ENCODE data around the gene LYPD6B. TPM values are rescaled to one million over a fixed set of nuclear protein-coding genes. Genes with fewer than 3 reads are reported as not detected.

The LYPD6B gene
- total RNA-seq, 1 experiment from 2014 or later: 6.1 TPM

- ChIA-PET POLR2A (no interaction called here), RAD21 (ENCODE audit: low non-redundant PET in 1 of 2, low total read pairs in 2 of 2, uncharacterized antibody in 2 of 2, unreplicated experiment in 2 of 2) (no interaction called here), CTCF (no interaction called here)
- H3K9me3 ChIP-seq (ENCODE audit: control insufficient read depth in 1 of 2, insufficient read depth in 1 of 2, low read depth in 1 of 2, low read length in 2 of 2): no peaks in the 10 kb centered on the region
- no peaks in the 10 kb centered on the region for H3K36me3 ChIP-seq (ENCODE audit: control insufficient read depth in 1 of 2, insufficient read depth in 2 of 2, low read length in 2 of 2)
- intact Hi-C loops (cut with micrococcal nuclease): no loop called here
- H3K4me2 ChIP-seq (ENCODE audit: low read length): no peak overlapping the region
- no peak overlapping the region for H3K27ac ChIP-seq (ENCODE audit: low read depth, low read length)
- no peak overlapping the region for H3K4me3 ChIP-seq (replicated peaks in 1 of 2; ENCODE audit: low read depth in 1 of 2, low read length in 2 of 2)
- ATAC-seq: no peak
- no peak overlapping the region for H3K9ac ChIP-seq (ENCODE audit: low read length)
- no peak for TF ChIP-seq REST (IDR thresholded peaks at IDR 0.05; ENCODE audit: low read depth)
- TF ChIP-seq POLR2AphosphoS5 (IDR thresholded peaks at IDR 0.05; ENCODE audit: low read depth, low read length): no peak
- H3K9me2 ChIP-seq (ENCODE audit: insufficient read depth): no peaks in the 10 kb centered on the region
- DNase-seq (ENCODE audit: low read depth, low spot score): no peak
- H3K4me1 ChIP-seq (ENCODE audit: control insufficient read depth in 1 of 2, insufficient read depth in 2 of 2, low read length in 2 of 2): no peaks in the 10 kb centered on the region
- H4K20me1 ChIP-seq (ENCODE audit: insufficient read depth): no peaks in the 10 kb centered on the region
- no peaks in the 10 kb centered on the region for H3K27me3 ChIP-seq (ENCODE audit: insufficient read depth, low read length)
- H3K79me2 ChIP-seq (ENCODE audit: insufficient read depth, low read length): no peaks in the 10 kb centered on the region
- BruUV-seq (replicated peaks): no TSS peak
- H2AFZ ChIP-seq (ENCODE audit: low read depth, low read length, poor library complexity, severe bottlenecking): no peak overlapping the region
These were observed 32.9 kb upstream of the LYPD6B start for GRCh38 chr2:149005471-149006077.

- Histone ChIP-seq H3K4me2 (ENCODE audit: low read length) (no peak overlapping the region), H4K20me1 (ENCODE audit: insufficient read depth) (no peaks in the 10 kb centered on the region), H3K9me2 (ENCODE audit: insufficient read depth) (no peaks in the 10 kb centered on the region), H3K4me1 (ENCODE audit: control insufficient read depth in 1 of 2, insufficient read depth in 2 of 2, low read length in 2 of 2) (no peaks in the 10 kb centered on the region), H3K27ac (ENCODE audit: low read depth, low read length) (no peak overlapping the region), H3K27me3 (ENCODE audit: insufficient read depth, low read length) (no peaks in the 10 kb centered on the region), H3K9me3 (ENCODE audit: control insufficient read depth in 1 of 2, insufficient read depth in 1 of 2, low read depth in 1 of 2, low read length in 2 of 2) (no peaks in the 10 kb centered on the region), H2AFZ (ENCODE audit: low read depth, low read length, poor library complexity, severe bottlenecking) (no peak overlapping the region), H3K9ac (ENCODE audit: low read length) (no peak overlapping the region), H3K36me3 (ENCODE audit: control insufficient read depth in 1 of 2, insufficient read depth in 2 of 2, low read length in 2 of 2) (no peaks in the 10 kb centered on the region; a peak in 1 of 4 replicates), H3K79me2 (ENCODE audit: insufficient read depth, low read length) (no peaks in the 10 kb centered on the region), H3K4me3 (replicated peaks in 1 of 2; ENCODE audit: low read depth in 1 of 2, low read length in 2 of 2) (no peak overlapping the region)
- intact Hi-C loops (cut with micrococcal nuclease): no loop called here
- RAD21 ChIA-PET (ENCODE audit: low non-redundant PET in 1 of 2, low total read pairs in 2 of 2, uncharacterized antibody in 2 of 2, unreplicated experiment in 2 of 2): no interaction called here
- DNase-seq (ENCODE audit: low read depth, low spot score) (no peak), ATAC-seq (no peak)
- CTCF ChIA-PET: no interaction called here
- BruUV-seq (replicated peaks): no TSS peak
- POLR2A ChIA-PET: no interaction called here
- TF ChIP-seq POLR2AphosphoS5 (IDR thresholded peaks at IDR 0.05; ENCODE audit: low read depth, low read length) (no peak), CEBPB (IDR thresholded peaks at IDR 0.05; ENCODE audit: low read depth) (no peak), JUND (IDR thresholded peaks at IDR 0.05) (no peak), SP1 (IDR thresholded peaks at IDR 0.05; ENCODE audit: low read depth) (no peak), EZH2 (IDR thresholded peaks at IDR 0.05) (no peak), ELF1 (IDR thresholded peaks at IDR 0.05; ENCODE audit: borderline replicate concordance, low read depth) (no peak), MAX (IDR thresholded peaks at IDR 0.05) (no peak), TCF7L2 (IDR thresholded peaks at IDR 0.05; ENCODE audit: borderline replicate concordance, extremely low read depth, insufficient read depth, insufficient read length) (no peak), SRF (IDR thresholded peaks at IDR 0.05; ENCODE audit: low read depth) (no peak), ATF3 (IDR thresholded peaks at IDR 0.05) (no peak), ZFX (IDR thresholded peaks at IDR 0.05) (no peak), ZNF274 (IDR thresholded peaks at IDR 0.05; ENCODE audit: low read depth, low read length) (no peak), CBX3 (IDR thresholded peaks at IDR 0.05; ENCODE audit: low read depth) (no peak), EZH2phosphoT487 (IDR thresholded peaks at IDR 0.05; ENCODE audit: borderline replicate concordance) (no peak)
These were observed 31.5 kb upstream of the LYPD6B start for GRCh38 chr2:149006883-149007543.
